Measurements from ENCODE around the gene QRFPR. TPM values are rescaled to one million over a fixed set of nuclear protein-coding genes. Genes with fewer than 3 reads are reported as not detected.
A peak's percentile ranks its signal among the peaks of the same experiment; 100 is the strongest.

QRFPR gene
- total and polyA plus RNA-seq, 12 donors: 0.24 to 17.0 (median 0.78) TPM; not detected in 2

DNA sequence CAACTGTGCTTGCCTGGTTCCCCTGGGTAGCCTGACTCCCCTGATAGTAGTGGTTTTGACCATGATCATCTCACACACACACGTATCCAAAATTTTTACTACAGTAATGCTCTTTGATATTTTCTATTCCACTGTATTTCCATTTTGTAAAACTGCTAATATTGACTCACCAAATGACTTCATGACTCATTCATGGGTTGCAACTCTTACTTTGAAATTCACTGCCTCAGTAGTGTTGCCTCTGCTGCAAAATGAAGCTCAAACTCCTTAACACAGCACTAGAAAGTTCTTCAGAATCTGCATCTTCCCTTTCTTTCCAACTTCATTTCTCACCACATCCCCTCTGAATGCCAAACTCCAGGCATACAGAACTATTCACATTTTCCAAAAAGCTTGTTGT, 20.3 kb downstream of the QRFPR start:
- TF ChIP-seq, protein P1, sequence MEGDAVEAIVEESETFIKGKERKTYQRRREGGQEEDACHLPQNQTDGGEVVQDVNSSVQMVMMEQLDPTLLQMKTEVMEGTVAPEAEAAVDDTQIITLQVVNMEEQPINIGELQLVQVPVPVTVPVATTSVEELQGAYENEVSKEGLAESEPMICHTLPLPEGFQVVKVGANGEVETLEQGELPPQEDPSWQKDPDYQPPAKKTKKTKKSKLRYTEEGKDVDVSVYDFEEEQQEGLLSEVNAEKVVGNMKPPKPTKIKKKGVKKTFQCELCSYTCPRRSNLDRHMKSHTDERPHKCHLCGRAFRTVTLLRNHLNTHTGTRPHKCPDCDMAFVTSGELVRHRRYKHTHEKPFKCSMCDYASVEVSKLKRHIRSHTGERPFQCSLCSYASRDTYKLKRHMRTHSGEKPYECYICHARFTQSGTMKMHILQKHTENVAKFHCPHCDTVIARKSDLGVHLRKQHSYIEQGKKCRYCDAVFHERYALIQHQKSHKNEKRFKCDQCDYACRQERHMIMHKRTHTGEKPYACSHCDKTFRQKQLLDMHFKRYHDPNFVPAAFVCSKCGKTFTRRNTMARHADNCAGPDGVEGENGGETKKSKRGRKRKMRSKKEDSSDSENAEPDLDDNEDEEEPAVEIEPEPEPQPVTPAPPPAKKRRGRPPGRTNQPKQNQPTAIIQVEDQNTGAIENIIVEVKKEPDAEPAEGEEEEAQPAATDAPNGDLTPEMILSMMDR (IDR thresholded peaks at IDR 0.05): no peak
- TF ChIP-seq POLR2A (IDR thresholded peaks at IDR 0.05): no peak
- intact Hi-C loops (cut with DNase I): no loop called here
- Histone ChIP-seq H3K4me1 (replicated peaks in 1 of 2) (peaks cover 0 to 5% of the 10 kb centered on the region in 2 donors), H3K27me3 (no peaks in the 10 kb centered on the region), H3K27ac (no peak overlapping the region), H3K36me3 (replicated peaks in 1 of 2) (no peaks in the 10 kb centered on the region), H3K9me3 (replicated peaks in 1 of 3) (no peaks in the 10 kb centered on the region), H3K4me3 (no peak overlapping the region)
- 76 to 94% (median 79%) methylated on average over 1 of the region's 1 CpG for WGBS, 4 donors
- DNase-seq: no peak

DNA sequence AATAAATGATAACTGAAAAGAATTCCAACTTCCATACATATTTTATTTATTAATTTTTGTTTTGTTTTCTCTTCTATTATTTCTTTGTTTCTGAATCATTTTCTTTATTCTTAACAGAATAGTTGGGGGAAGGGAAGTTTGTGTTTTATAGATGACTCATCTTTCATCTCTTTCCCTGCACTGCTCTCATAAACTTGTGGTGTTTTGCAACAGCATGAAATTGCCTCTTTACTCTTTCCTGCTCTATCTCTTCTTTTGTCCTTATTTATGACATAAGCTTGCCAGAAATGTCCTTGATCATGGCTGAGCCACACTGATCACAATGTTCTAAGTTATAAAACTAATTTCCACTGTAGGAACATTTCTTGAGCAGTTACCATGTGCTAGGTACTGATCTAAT, 22.3 kb downstream of the QRFPR start:
- intact Hi-C loops (cut with DNase I): no loop called here
- Histone ChIP-seq H3K4me3 (no peak overlapping the region), H3K27ac (peak overlapping the region in 4 of 5 donors; percentile 6 to 86 (median 48))

DNA sequence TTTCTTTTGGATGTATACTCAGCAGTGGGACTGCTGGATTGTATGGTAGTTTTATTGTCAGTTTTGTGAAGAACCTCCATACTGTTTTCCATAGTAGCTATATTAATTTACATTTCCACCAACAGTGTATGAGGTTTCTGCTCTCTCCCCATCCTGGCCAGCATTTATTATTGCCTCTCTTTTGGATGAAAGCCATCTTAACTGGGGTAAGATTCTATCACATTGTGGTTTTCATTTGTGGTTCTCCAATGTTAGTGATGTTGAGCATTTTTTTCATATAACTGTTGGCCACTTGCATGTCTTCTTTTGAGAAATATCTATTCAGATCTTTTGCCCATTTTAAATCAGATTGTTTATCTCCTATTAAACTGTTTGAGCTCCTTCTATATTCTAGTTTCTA, 27.6 kb downstream of the QRFPR start:
- TF ChIP-seq, protein P1 (IDR thresholded peaks at IDR 0.05): no peak
- no peak for TF ChIP-seq POLR2A (IDR thresholded peaks at IDR 0.05)
- intact Hi-C loops (cut with DNase I): no loop called here
- Histone ChIP-seq H3K27ac (no peak overlapping the region), H3K36me3 (replicated peaks in 1 of 2) (no peaks in the 10 kb centered on the region), H3K9me3 (replicated peaks in 1 of 3) (no peaks in the 10 kb centered on the region), H3K4me1 (replicated peaks in 1 of 2) (no peaks in the 10 kb centered on the region), H3K4me3 (no peak overlapping the region), H3K27me3 (no peaks in the 10 kb centered on the region)
- no peak for DNase-seq

More for the DNA sequence above, 22.3 kb downstream of the QRFPR start:
- TF ChIP-seq POLR2A (IDR thresholded peaks at IDR 0.05): no peak
- TF ChIP-seq, protein P1 (IDR thresholded peaks at IDR 0.05): no peak
- H3K27me3 ChIP-seq: no peaks in the 10 kb centered on the region
- DNase-seq: peak in 5 of 7 donors; percentile 21 to 57 (median 33)
- no peaks in the 10 kb centered on the region for H3K36me3 ChIP-seq (replicated peaks in 1 of 2)
- peaks cover 0 to 5% of the 10 kb centered on the region in 2 donors for H3K4me1 ChIP-seq (replicated peaks in 1 of 2)
- no peaks in the 10 kb centered on the region for H3K9me3 ChIP-seq (replicated peaks in 1 of 3)

DNA sequence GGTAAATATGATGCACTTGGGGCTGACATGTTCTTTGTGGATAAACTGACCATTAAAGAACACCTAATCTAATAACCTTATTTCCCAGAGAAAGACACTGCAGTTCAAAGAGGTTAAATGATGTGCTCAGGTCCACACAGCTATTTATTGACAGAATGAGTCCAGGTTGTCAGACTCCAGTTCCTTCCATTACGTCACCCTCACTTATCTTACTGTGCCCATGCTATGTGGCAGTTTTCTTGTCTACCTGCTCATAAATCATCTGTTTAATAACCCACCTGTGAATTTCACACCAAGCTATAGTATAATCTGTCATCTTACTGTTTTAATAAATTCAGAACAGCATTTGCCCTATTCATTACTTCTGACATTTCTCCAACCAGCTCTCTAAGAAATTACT, 36.7 kb downstream of the QRFPR start:
- H3K4me1 ChIP-seq (replicated peaks in 1 of 2): no peaks in the 10 kb centered on the region
- intact Hi-C loops (cut with DNase I): no loop called here

More for the DNA sequence above, 36.7 kb downstream of the QRFPR start:
- Histone ChIP-seq H3K27me3 (no peaks in the 10 kb centered on the region), H3K4me3 (no peak overlapping the region), H3K9me3 (replicated peaks in 1 of 3) (no peaks in the 10 kb centered on the region), H3K36me3 (replicated peaks in 1 of 2) (no peaks in the 10 kb centered on the region), H3K27ac (no peak overlapping the region)
- WGBS, 4 donors: 37 to 65% (median 53%) methylated on average over 1 of the region's 1 CpG
- no peak for DNase-seq
- no peak for TF ChIP-seq POLR2A (IDR thresholded peaks at IDR 0.05)
- TF ChIP-seq, protein P1 (IDR thresholded peaks at IDR 0.05): no peak
